ENCODE measurements around the gene SPESP1. TPM values are rescaled to one million over a fixed set of nuclear protein-coding genes. Genes with fewer than 3 reads are reported as not detected.
A peak's percentile ranks its signal among the peaks of the same experiment; 100 is the strongest.

The SPESP1 gene
- 1 to 10 TPM in 3 of 4 donors, not detected in 1; 1.3 to 1.7 (median 1.6) TPM for polyA plus RNA-seq
- long read RNA-seq, donor 1: 0 reads
- long read RNA-seq, donor 2: 0 reads
- long read RNA-seq, donor 3, partial matches to known transcripts: 0 of 1 reads
- long read RNA-seq, donor 3, other reads (novel, unspliced or antisense): 0 of 1 reads
- long read RNA-seq, donor 4: 0 reads
- long read RNA-seq, donor 5, partial matches to known transcripts: 0 of 1 reads
- long read RNA-seq, donor 5, other reads (novel, unspliced or antisense): 0 of 1 reads
- long read RNA-seq, donor 6: 0 reads
- long read RNA-seq, donor 7, transcript SPESP1-201 (2 exons, 1,431 nt): major isoform, 6 of 6 reads
- long read RNA-seq, donor 7, partial matches to known transcripts: 0 of 6 reads
- long read RNA-seq, donor 7, other reads (novel, unspliced or antisense): 0 of 6 reads
- long read RNA-seq, donor 8: 0 reads
- long read RNA-seq, donor 9: 0 reads
- long read RNA-seq, donor 10: 0 reads

GRCh38 chr15:68930268-68931022 lies at the start of gene SPESP1:
Gene SPESP1, plus strand, starts transcription at chr15:68930525. Its CDS starts 129 bp downstream, at chr15:68930654.
- Histone ChIP-seq H3K36me3 (ENCODE audit: control insufficient read depth in 3 of 3, insufficient read depth in 2 of 3, low read depth in 1 of 3, low read length in 3 of 3) (no peaks in the 10 kb centered on the region), H3K27me3 (ENCODE audit: control insufficient read depth in 3 of 3, insufficient read depth in 3 of 3, low read length in 3 of 3) (peaks cover under 1 to 3% (median 2%) of the 10 kb centered on the region in 3 donors), H3K4me3 (ENCODE audit: low read depth in 1 of 3, low read length in 3 of 3) (peak within 1 kb of the TSS in 2 of 3 donors; percentile 11 to 28), H3K27ac (ENCODE audit: low read depth in 1 of 3, low read length in 2 of 3) (no peak within 1 kb of the TSS), H3K4me1 (ENCODE audit: control insufficient read depth in 3 of 3, insufficient read depth in 2 of 3, low read depth in 1 of 3, low read length in 2 of 3) (no peaks in the 10 kb centered on the region), H3K9me3 (ENCODE audit: control insufficient read depth in 2 of 2, insufficient read depth in 1 of 2, low read depth in 1 of 2, low read length in 1 of 2) (peaks cover 0 to 4% of the 10 kb centered on the region in 2 donors)
- DNase-seq (peak; percentile 11 to 66), FAIRE-seq (no peak)
- WGBS, 3 donors: 60 to 76% (median 67%) methylated on average over 57 to 72 of the region's 72 CpGs

- WGBS, 3 donors: 32 to 46% (median 45%) methylated on average over 6 of the region's 6 CpGs
- no peak overlapping the region for H3K4me3 ChIP-seq (ENCODE audit: low read depth in 1 of 3, low read length in 3 of 3)
- H3K36me3 ChIP-seq (ENCODE audit: control insufficient read depth in 3 of 3, insufficient read depth in 2 of 3, low read depth in 1 of 3, low read length in 3 of 3): no peaks in the 10 kb centered on the region
- DNase-seq (no peak), FAIRE-seq (no peak)
- H3K27me3 ChIP-seq (ENCODE audit: control insufficient read depth in 3 of 3, insufficient read depth in 3 of 3, low read length in 3 of 3): peaks cover 0 to 3% (median 0%) of the 10 kb centered on the region in 3 donors
- no peaks in the 10 kb centered on the region for H3K4me1 ChIP-seq (ENCODE audit: control insufficient read depth in 3 of 3, insufficient read depth in 2 of 3, low read depth in 1 of 3, low read length in 2 of 3)
- no peak overlapping the region for H3K27ac ChIP-seq (ENCODE audit: low read depth in 1 of 3, low read length in 2 of 3)
- H3K9me3 ChIP-seq (ENCODE audit: control insufficient read depth in 2 of 2, insufficient read depth in 1 of 2, low read depth in 1 of 2, low read length in 1 of 2): no peaks in the 10 kb centered on the region
Observed at GRCh38 chr15:68885070-68885469, 45.3 kb upstream of the SPESP1 start.

GRCh38 chr15:68887120-68887519 lies 43.2 kb upstream of the SPESP1 start:
- no peak overlapping the region for H3K4me3 ChIP-seq (ENCODE audit: low read depth in 1 of 3, low read length in 3 of 3)
- H3K4me1 ChIP-seq (ENCODE audit: control insufficient read depth in 3 of 3, insufficient read depth in 2 of 3, low read depth in 1 of 3, low read length in 2 of 3): no peaks in the 10 kb centered on the region
- FAIRE-seq: no peak
- H3K27me3 ChIP-seq (ENCODE audit: control insufficient read depth in 3 of 3, insufficient read depth in 3 of 3, low read length in 3 of 3): no peaks in the 10 kb centered on the region
- WGBS, 3 donors: 85 to 88% (median 86%) methylated on average over 3 of the region's 3 CpGs
- H3K36me3 ChIP-seq (ENCODE audit: control insufficient read depth in 3 of 3, insufficient read depth in 2 of 3, low read depth in 1 of 3, low read length in 3 of 3): no peaks in the 10 kb centered on the region
- DNase-seq: no peak
- H3K9me3 ChIP-seq (ENCODE audit: control insufficient read depth in 2 of 2, insufficient read depth in 1 of 2, low read depth in 1 of 2, low read length in 1 of 2): no peaks in the 10 kb centered on the region
- H3K27ac ChIP-seq (ENCODE audit: low read depth in 1 of 3, low read length in 2 of 3): no peak overlapping the region

GRCh38 chr15:68887819-68888218 lies 42.5 kb upstream of the SPESP1 start:
- DNase-seq: no peak
- H3K9me3 ChIP-seq (ENCODE audit: control insufficient read depth in 2 of 2, insufficient read depth in 1 of 2, low read depth in 1 of 2, low read length in 1 of 2): no peaks in the 10 kb centered on the region
- no peak for FAIRE-seq
- WGBS, 3 donors: 89 to 93% (median 91%) methylated on average over 7 to 8 of the region's 8 CpGs
- no peak overlapping the region for H3K27ac ChIP-seq (ENCODE audit: low read depth in 1 of 3, low read length in 2 of 3)
- H3K4me1 ChIP-seq (ENCODE audit: control insufficient read depth in 3 of 3, insufficient read depth in 2 of 3, low read depth in 1 of 3, low read length in 2 of 3): no peaks in the 10 kb centered on the region
- H3K36me3 ChIP-seq (ENCODE audit: control insufficient read depth in 3 of 3, insufficient read depth in 2 of 3, low read depth in 1 of 3, low read length in 3 of 3): no peaks in the 10 kb centered on the region
- H3K27me3 ChIP-seq (ENCODE audit: control insufficient read depth in 3 of 3, insufficient read depth in 3 of 3, low read length in 3 of 3): no peaks in the 10 kb centered on the region
- no peak overlapping the region for H3K4me3 ChIP-seq (ENCODE audit: low read depth in 1 of 3, low read length in 3 of 3)

GRCh38 chr15:68888419-68888818 lies 41.9 kb upstream of the SPESP1 start:
- DNase-seq: no peak
- Histone ChIP-seq H3K4me1 (ENCODE audit: control insufficient read depth in 3 of 3, insufficient read depth in 2 of 3, low read depth in 1 of 3, low read length in 2 of 3) (no peaks in the 10 kb centered on the region), H3K27me3 (ENCODE audit: control insufficient read depth in 3 of 3, insufficient read depth in 3 of 3, low read length in 3 of 3) (no peaks in the 10 kb centered on the region), H3K36me3 (ENCODE audit: control insufficient read depth in 3 of 3, insufficient read depth in 2 of 3, low read depth in 1 of 3, low read length in 3 of 3) (no peaks in the 10 kb centered on the region), H3K9me3 (ENCODE audit: control insufficient read depth in 2 of 2, insufficient read depth in 1 of 2, low read depth in 1 of 2, low read length in 1 of 2) (no peaks in the 10 kb centered on the region), H3K4me3 (ENCODE audit: low read depth in 1 of 3, low read length in 3 of 3) (no peak overlapping the region), H3K27ac (ENCODE audit: low read depth in 1 of 3, low read length in 2 of 3) (no peak overlapping the region)
- FAIRE-seq: no peak
- 58 to 69% (median 61%) methylated on average over 12 of the region's 12 CpGs for WGBS, 3 donors

GRCh38 chr15:68894208-68894607 lies 36.1 kb upstream of the SPESP1 start:
- Histone ChIP-seq H3K27ac (ENCODE audit: low read depth in 1 of 3, low read length in 2 of 3) (no peak overlapping the region), H3K9me3 (ENCODE audit: control insufficient read depth in 2 of 2, insufficient read depth in 1 of 2, low read depth in 1 of 2, low read length in 1 of 2) (peaks cover 0 to 6% of the 10 kb centered on the region in 2 donors), H3K36me3 (ENCODE audit: control insufficient read depth in 3 of 3, insufficient read depth in 2 of 3, low read depth in 1 of 3, low read length in 3 of 3) (no peaks in the 10 kb centered on the region), H3K27me3 (ENCODE audit: control insufficient read depth in 3 of 3, insufficient read depth in 3 of 3, low read length in 3 of 3) (peaks cover 0 to 2% (median 0%) of the 10 kb centered on the region in 3 donors), H3K4me1 (ENCODE audit: control insufficient read depth in 3 of 3, insufficient read depth in 2 of 3, low read depth in 1 of 3, low read length in 2 of 3) (peaks cover 0 to 19% (median 0%) of the 10 kb centered on the region in 3 donors), H3K4me3 (ENCODE audit: low read depth in 1 of 3, low read length in 3 of 3) (no peak overlapping the region)
- DNase-seq: no peak
- 68 to 76% (median 73%) methylated on average over 1 of the region's 1 CpG for WGBS, 3 donors
- FAIRE-seq: no peak

GRCh38 chr15:68896178-68896577 lies 34.1 kb upstream of the SPESP1 start:
- Histone ChIP-seq H3K4me1 (ENCODE audit: control insufficient read depth in 3 of 3, insufficient read depth in 2 of 3, low read depth in 1 of 3, low read length in 2 of 3) (peaks cover 0 to 23% (median 0%) of the 10 kb centered on the region in 3 donors), H3K27me3 (ENCODE audit: control insufficient read depth in 3 of 3, insufficient read depth in 3 of 3, low read length in 3 of 3) (peaks cover 0 to 8% (median 0%) of the 10 kb centered on the region in 3 donors), H3K36me3 (ENCODE audit: control insufficient read depth in 3 of 3, insufficient read depth in 2 of 3, low read depth in 1 of 3, low read length in 3 of 3) (no peaks in the 10 kb centered on the region), H3K9me3 (ENCODE audit: control insufficient read depth in 2 of 2, insufficient read depth in 1 of 2, low read depth in 1 of 2, low read length in 1 of 2) (peaks cover 0 to 6% of the 10 kb centered on the region in 2 donors), H3K4me3 (ENCODE audit: low read depth in 1 of 3, low read length in 3 of 3) (no peak overlapping the region), H3K27ac (ENCODE audit: low read depth in 1 of 3, low read length in 2 of 3) (peak overlapping the region in 1 of 3 donors; percentile 68)
- no peak for FAIRE-seq
- peak; percentile 43 to 66 for DNase-seq

GRCh38 chr15:68897016-68897415 lies 33.3 kb upstream of the SPESP1 start:
- H3K9me3 ChIP-seq (ENCODE audit: control insufficient read depth in 2 of 2, insufficient read depth in 1 of 2, low read depth in 1 of 2, low read length in 1 of 2): peaks cover 0 to 6% of the 10 kb centered on the region in 2 donors
- H3K4me3 ChIP-seq (ENCODE audit: low read depth in 1 of 3, low read length in 3 of 3): no peak overlapping the region
- peak; percentile 38 to 69 for DNase-seq
- no peaks in the 10 kb centered on the region for H3K36me3 ChIP-seq (ENCODE audit: control insufficient read depth in 3 of 3, insufficient read depth in 2 of 3, low read depth in 1 of 3, low read length in 3 of 3)
- H3K27me3 ChIP-seq (ENCODE audit: control insufficient read depth in 3 of 3, insufficient read depth in 3 of 3, low read length in 3 of 3): peaks cover 0 to 9% (median 0%) of the 10 kb centered on the region in 3 donors
- peaks cover 0 to 23% (median 0%) of the 10 kb centered on the region in 3 donors for H3K4me1 ChIP-seq (ENCODE audit: control insufficient read depth in 3 of 3, insufficient read depth in 2 of 3, low read depth in 1 of 3, low read length in 2 of 3)
- no peak for FAIRE-seq
- WGBS, 3 donors: 32 to 70% (median 55%) methylated on average over 1 of the region's 1 CpG
- H3K27ac ChIP-seq (ENCODE audit: low read depth in 1 of 3, low read length in 2 of 3): peak overlapping the region in 1 of 3 donors; percentile 68
